Caco-2 (cell line): ENCODE measurements around the gene FBXW9. TPM values are rescaled to one million over a fixed set of nuclear protein-coding genes. Genes with fewer than 3 reads are reported as not detected.

Experiments
- BruUV-seq: library from RNA; stranded (reverse); fragments of 400-500 nt; replicated peaks from 2 replicates; lab custom pipeline; 2021; lab: Mats Ljungman, UMichigan
- CTCF ChIA-PET: fragments of 300-600 bp; sonication (Branson Sonifier 250); formaldehyde crosslinking; loops from one replicate; lab custom pipeline; 2022; ENCODE audit warnings: antibody characterized with exemption; lab: Charles Lee
- POLR2A ChIA-PET: fragments of 300-600 bp; sonication (Branson Sonifier 250); formaldehyde crosslinking; loops from one replicate; lab custom pipeline; 2022; ENCODE audit warnings: antibody characterized with exemption; lab: Charles Lee
- DNase-seq, 2 experiments: peaks; one replicate each; pipeline versions ENCODE4 v3.0.0 to v3.0.0-alpha.2; 2020 to 2022
- H3K27me3 ChIP-seq: replicated peaks from 2 replicates; pipeline ENCODE4 v1.6.0; 2011; ENCODE audit warnings: low read length; ENCODE audit not compliant: control insufficient read depth, insufficient read depth
- H3K36me3 ChIP-seq: 2 replicates; pipeline ENCODE4 v1.5.1; 2011; ENCODE audit warnings: low read length; ENCODE audit not compliant: control insufficient read depth, insufficient read depth
- H3K4me1 ChIP-seq: fragments of 250-450 bp; sonication (Bioruptor Pico); 2 replicates; pipeline ENCODE4 v1.5.1; 2020; ENCODE audit warnings: mild to moderate bottlenecking
- H3K4me3 ChIP-seq: 2 replicates; pipeline ENCODE4 v1.5.1; 2011; ENCODE audit warnings: low read depth, mild to moderate bottlenecking, control low read depth, low read length
- H3K9me3 ChIP-seq: fragments of 250-450 bp; sonication (Bioruptor Pico); 2 replicates; pipeline ENCODE4 v1.5.1; 2020; ENCODE audit warnings: mild to moderate bottlenecking, moderate library complexity
- H3K27ac Mint-ChIP-seq: one replicate; pipeline ENCODE4 v1.8.0; 2022; ENCODE audit warnings: mixed read lengths; ENCODE audit not compliant: unreplicated experiment
- H3K27me3 Mint-ChIP-seq: one replicate; pipeline ENCODE4 v1.8.0; 2022; ENCODE audit warnings: mixed read lengths; ENCODE audit not compliant: insufficient read depth, unreplicated experiment
- H3K36me3 Mint-ChIP-seq: one replicate; pipeline ENCODE4 v1.8.0; 2022; ENCODE audit warnings: mild to moderate bottlenecking, mixed read lengths; ENCODE audit not compliant: insufficient read depth, unreplicated experiment
- H3K4me1 Mint-ChIP-seq: one replicate; pipeline ENCODE4 v1.8.0; 2022; ENCODE audit warnings: low read depth, mixed read lengths; ENCODE audit not compliant: unreplicated experiment
- H3K4me3 Mint-ChIP-seq: one replicate; pipeline ENCODE4 v1.8.0; 2022; ENCODE audit warnings: mild to moderate bottlenecking, moderate library complexity, mixed read lengths; ENCODE audit not compliant: unreplicated experiment
- H3K9me3 Mint-ChIP-seq: one replicate; pipeline ENCODE4 v1.8.0; 2022; ENCODE audit warnings: mixed read lengths; ENCODE audit not compliant: unreplicated experiment
- intact Hi-C: fragments of 100-400 bp; cut with micrococcal nuclease; formaldehyde crosslinking; loops from one replicate; pipeline ENCODE4 v1.10.0; 2022; ENCODE audit not compliant: unreplicated experiment
- total RNA-seq: library from RNA; stranded (reverse); gene quantifications from 2 replicates; pipeline ENCODE4 v1.2.3, GENCODE V29; 2022
- TF ChIP-seq, protein P1 (sequence below), 2 experiments: fragments of 200-600 bp in 1 of 2; IDR thresholded peaks; 1 replicate in 1 of 2; 2 replicates in 1 of 2; pipeline versions ENCODE4 v1.5.1 to v1.8.0; 2011 to 2022; ENCODE audit warnings: antibody characterized with exemption in 1 of 2, control low read depth in 1 of 2, inconsistent platforms in 1 of 2, low read depth in 1 of 2, low read length in 1 of 2, mild to moderate bottlenecking in 1 of 2, moderate library complexity in 1 of 2; ENCODE audit not compliant: insufficient read depth in 1 of 2, severe bottlenecking in 1 of 2, unreplicated experiment in 1 of 2

FBXW9 gene
- total RNA-seq, 1 experiment from 2014 or later, result 8.3 TPM

DNA sequence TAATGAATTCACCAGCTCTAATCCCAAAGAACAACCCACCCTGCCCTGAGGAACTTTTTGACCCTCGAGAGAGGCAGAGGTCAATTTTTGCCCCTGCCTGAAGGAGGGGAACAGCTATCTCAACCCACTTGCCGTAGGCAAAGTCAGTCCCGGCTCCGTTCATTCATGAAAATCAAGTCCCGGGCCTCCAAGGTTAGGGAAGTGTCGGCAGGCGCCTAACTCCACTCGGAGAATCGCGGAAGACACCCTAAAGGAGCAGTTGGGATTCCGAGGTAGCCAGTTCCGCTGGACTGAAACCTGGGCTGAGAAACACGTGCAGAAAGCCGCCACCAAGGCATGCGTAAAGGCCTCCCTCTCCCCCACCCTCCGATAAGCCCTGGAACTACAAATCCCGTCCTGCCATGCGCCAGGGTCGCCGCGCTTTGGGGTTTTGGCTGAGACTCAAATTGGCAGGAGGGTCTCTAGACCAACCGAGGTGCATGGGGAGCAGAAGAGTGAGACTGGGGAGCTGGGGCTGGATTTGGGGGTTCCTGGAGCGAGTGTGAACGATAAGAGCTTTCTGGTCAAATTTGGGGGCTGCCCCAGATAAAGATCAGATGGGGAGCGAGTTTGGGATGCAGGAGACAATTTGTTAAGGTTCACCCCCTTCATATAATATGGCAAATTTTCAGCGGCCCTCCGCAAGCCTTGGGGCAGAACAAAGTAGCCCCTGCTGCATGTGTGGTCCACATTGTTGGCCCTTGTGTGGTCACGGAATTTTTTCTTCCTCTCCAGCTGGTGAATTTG lies 27.4 kb upstream of the FBXW9 start, which contains the start of gene TNPO2:
TSS of gene TNPO2 (minus strand) at position 292 of the 786 bp plus-strand sequence. CDS start 2,955 bp downstream, outside the sequence.
- H3K27ac Mint-ChIP-seq, result peak within 1 kb of the TSS; percentile 77
- peak within 1 kb of the TSS; percentile 91 for H3K4me3 Mint-ChIP-seq
- peaks cover 14% of the 10 kb centered on the region for H3K4me1 Mint-ChIP-seq
- H3K4me3 ChIP-seq, result peak within 1 kb of the TSS; percentile 92
- no peaks in the 10 kb centered on the region for H3K9me3 Mint-ChIP-seq
- TF ChIP-seq, protein P1, sequence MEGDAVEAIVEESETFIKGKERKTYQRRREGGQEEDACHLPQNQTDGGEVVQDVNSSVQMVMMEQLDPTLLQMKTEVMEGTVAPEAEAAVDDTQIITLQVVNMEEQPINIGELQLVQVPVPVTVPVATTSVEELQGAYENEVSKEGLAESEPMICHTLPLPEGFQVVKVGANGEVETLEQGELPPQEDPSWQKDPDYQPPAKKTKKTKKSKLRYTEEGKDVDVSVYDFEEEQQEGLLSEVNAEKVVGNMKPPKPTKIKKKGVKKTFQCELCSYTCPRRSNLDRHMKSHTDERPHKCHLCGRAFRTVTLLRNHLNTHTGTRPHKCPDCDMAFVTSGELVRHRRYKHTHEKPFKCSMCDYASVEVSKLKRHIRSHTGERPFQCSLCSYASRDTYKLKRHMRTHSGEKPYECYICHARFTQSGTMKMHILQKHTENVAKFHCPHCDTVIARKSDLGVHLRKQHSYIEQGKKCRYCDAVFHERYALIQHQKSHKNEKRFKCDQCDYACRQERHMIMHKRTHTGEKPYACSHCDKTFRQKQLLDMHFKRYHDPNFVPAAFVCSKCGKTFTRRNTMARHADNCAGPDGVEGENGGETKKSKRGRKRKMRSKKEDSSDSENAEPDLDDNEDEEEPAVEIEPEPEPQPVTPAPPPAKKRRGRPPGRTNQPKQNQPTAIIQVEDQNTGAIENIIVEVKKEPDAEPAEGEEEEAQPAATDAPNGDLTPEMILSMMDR (IDR thresholded peaks at IDR 0.05; ENCODE audit: insufficient read depth in 1 of 2, low read depth in 1 of 2, low read length in 1 of 2, severe bottlenecking in 1 of 2, unreplicated experiment in 1 of 2), result no peak
- BruUV-seq, result no TSS peak
- 0 out of 2 replicates have a peak, but pooled peaks cover 8% of the 10 kb centered on the region for H3K4me1 ChIP-seq
- DNase-seq, result peak; percentile 76 to 80
- H3K36me3 ChIP-seq, result peaks cover 2% of the 10 kb centered on the region; the same call in 1 of the 2 replicates
- CTCF ChIA-PET, result interaction anchor here (0.6 to 1.7 kb wide), 5 partner anchors 10 to 67 kb away, joined by 3 to 11 read pairs (median 3); partner anchors contain the start of genes JUNB and TRIR
- H3K27me3 Mint-ChIP-seq, result no peaks in the 10 kb centered on the region
- no peaks in the 10 kb centered on the region for H3K9me3 ChIP-seq
- H3K36me3 Mint-ChIP-seq, result peaks cover 59% of the 10 kb centered on the region
- no peaks in the 10 kb centered on the region for H3K27me3 ChIP-seq
- intact Hi-C loops, result loop anchor here (1.0 to 5.0 kb wide), 2 partner anchors 10 to 53 kb away; partner anchors contain the start of genes HOOK2 and TRIR
- POLR2A ChIA-PET, result interaction anchor here (0.7 to 1.4 kb wide), 3 partner anchors 10 to 69 kb away, joined by 3 to 8 read pairs (median 4); partner anchors contain the start of genes GET3 and TRIR

- Histone ChIP-seq H3K27me3 (no peaks in the 10 kb centered on the region), H3K4me3 (peak overlapping the region; percentile 92), H3K36me3 (peaks cover 2% of the 10 kb centered on the region; the same call in 1 of the 2 replicates), H3K9me3 (no peaks in the 10 kb centered on the region), H3K4me1 (0 out of 2 replicates have a peak, but pooled peaks cover 8% of the 10 kb centered on the region)
- DNase-seq, result no peak
- no TSS peak for BruUV-seq
- TF ChIP-seq, protein P1 (IDR thresholded peaks at IDR 0.05; ENCODE audit: insufficient read depth in 1 of 2, low read depth in 1 of 2, low read length in 1 of 2, severe bottlenecking in 1 of 2, unreplicated experiment in 1 of 2), result no peak
- Mint-ChIP-seq H3K4me3 (peak overlapping the region; percentile 91), H3K27me3 (no peaks in the 10 kb centered on the region), H3K27ac (peak overlapping the region; percentile 77), H3K4me1 (peaks cover 14% of the 10 kb centered on the region), H3K36me3 (peaks cover 59% of the 10 kb centered on the region), H3K9me3 (no peaks in the 10 kb centered on the region)
- intact Hi-C loops, result loop anchor here (1.0 to 5.0 kb wide), 2 partner anchors 11 to 54 kb away; partner anchors contain the start of genes HOOK2 and TRIR
- ChIA-PET POLR2A (interaction anchor here (0.6 to 1.5 kb wide), 5 partner anchors 11 to 69 kb away, joined by 3 to 8 read pairs (median 4); partner anchors contain the start of genes GET3, JUNB and TRIR), CTCF (interaction anchor here (1.0 to 1.7 kb wide), 4 partner anchors 10 to 68 kb away, joined by 3 to 11 read pairs (median 4); partner anchors contain the start of genes JUNB and TRIR)
Observed at GRCh38 chr19:12723381-12723640, 26.9 kb upstream of the FBXW9 start.
